ENCODE measurements around the gene TBC1D24.
"Not testable (repeated sequence)": the region's sequence is repeated elsewhere in the genome, so short reads cannot be mapped to it uniquely, and the experiment has no call there.

TBC1D24 gene

DNA sequence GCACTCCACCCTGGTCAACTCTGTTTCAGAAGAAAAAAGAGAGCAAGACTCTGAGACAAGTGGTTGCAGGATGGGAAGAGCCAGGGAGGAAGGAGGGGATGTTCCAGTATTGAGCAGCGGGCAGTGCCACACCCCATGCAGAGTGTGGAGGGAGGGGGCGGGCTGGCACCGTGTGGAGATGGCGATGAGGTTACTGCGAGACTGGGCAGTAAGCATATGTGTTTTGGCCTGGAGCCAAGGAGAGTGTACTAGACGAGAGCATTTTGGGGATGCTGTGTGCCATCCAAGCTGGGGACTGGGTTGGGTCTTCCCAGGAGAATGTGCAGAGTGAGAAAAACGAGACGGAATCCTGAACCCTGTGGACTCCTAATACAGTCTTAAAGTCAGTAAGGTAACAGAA lies 3.4 kb downstream of the TBC1D24 start:
- no peak overlapping the region for H3K4me3 ChIP-seq (ENCODE audit: insufficient read depth, low read length, poor library complexity, severe bottlenecking)
- no peaks in the 10 kb centered on the region; the same call in 1 of the 2 replicates for H4K20me1 ChIP-seq (ENCODE audit: low read depth, low read length)
- H3K9me2 ChIP-seq (replicated peaks; ENCODE audit: insufficient read depth, low read length) = no peaks in the 10 kb centered on the region
- no peak overlapping the region for H3K27ac ChIP-seq (ENCODE audit: low read depth, low read length)
- no peak overlapping the region for H3K4me2 ChIP-seq (ENCODE audit: low read depth, low read length, poor library complexity, severe bottlenecking)
- TF ChIP-seq EZH2phosphoT487 (conservative IDR thresholded peaks at IDR 0.05; ENCODE audit: low read length) (no peak), CTCF (IDR thresholded peaks at IDR 0.05; ENCODE audit: insufficient read depth, low read length, poor library complexity, severe bottlenecking) (no peak)
- H3K9me3 ChIP-seq (ENCODE audit: insufficient read depth, low read length) = no peaks in the 10 kb centered on the region
- no peak overlapping the region for H2AFZ ChIP-seq (ENCODE audit: low read depth, low read length, severe bottlenecking)
- no peaks in the 10 kb centered on the region for H3K36me3 ChIP-seq (ENCODE audit: low read length)
- H3K9ac ChIP-seq (ENCODE audit: low read length) = no peak overlapping the region
- peaks cover 2% of the 10 kb centered on the region; the same call in 1 of the 2 replicates for H3F3A ChIP-seq (ENCODE audit: insufficient read depth)
- H3K79me2 ChIP-seq (ENCODE audit: insufficient read depth, low read length) = no peaks in the 10 kb centered on the region
- H3K27me3 ChIP-seq (ENCODE audit: low read length) = no peaks in the 10 kb centered on the region

DNA sequence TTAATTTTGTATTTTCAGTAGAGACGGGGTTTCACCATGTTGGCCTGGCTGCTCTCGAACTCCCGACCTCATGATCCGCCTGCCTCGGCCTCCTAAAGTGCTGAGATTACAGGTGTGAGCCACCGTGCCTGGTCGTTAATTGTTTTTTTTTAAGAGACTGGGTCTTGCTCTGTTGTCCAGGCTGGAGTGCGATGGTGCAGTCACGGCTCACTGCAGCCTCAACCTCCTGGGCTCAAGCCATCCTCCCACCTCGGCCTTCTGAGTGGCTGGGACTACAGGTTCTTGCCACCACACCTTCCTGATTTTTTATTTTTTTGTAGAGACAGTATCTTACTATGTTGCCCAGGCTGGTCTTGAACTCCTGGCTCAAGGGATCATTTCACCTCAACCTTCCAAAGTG lies 5.1 kb downstream of the TBC1D24 start:
- H3K9ac ChIP-seq (ENCODE audit: low read length); H3K27me3 ChIP-seq (ENCODE audit: low read length); H3K9me2 ChIP-seq (replicated peaks; ENCODE audit: insufficient read depth, low read length); H3K4me2 ChIP-seq (ENCODE audit: low read depth, low read length, poor library complexity, severe bottlenecking); H3K9me3 ChIP-seq (ENCODE audit: insufficient read depth, low read length); H3K4me3 ChIP-seq (ENCODE audit: insufficient read depth, low read length, poor library complexity, severe bottlenecking); H3K27ac ChIP-seq (ENCODE audit: low read depth, low read length); H2AFZ ChIP-seq (ENCODE audit: low read depth, low read length, severe bottlenecking); H4K20me1 ChIP-seq (ENCODE audit: low read depth, low read length); H3K36me3 ChIP-seq (ENCODE audit: low read length); H3F3A ChIP-seq (ENCODE audit: insufficient read depth); H3K79me2 ChIP-seq (ENCODE audit: insufficient read depth, low read length): not testable (repeated sequence)

- no peaks in the 10 kb centered on the region for H3K79me2 ChIP-seq (ENCODE audit: insufficient read depth, low read length)
- no peaks in the 10 kb centered on the region for H3K9me2 ChIP-seq (replicated peaks; ENCODE audit: insufficient read depth, low read length)
- H4K20me1 ChIP-seq (ENCODE audit: low read depth, low read length) = no peaks in the 10 kb centered on the region; the same call in 1 of the 2 replicates
- no peak overlapping the region for H3K27ac ChIP-seq (ENCODE audit: low read depth, low read length)
- H2AFZ ChIP-seq (ENCODE audit: low read depth, low read length, severe bottlenecking) = no peak overlapping the region
- no peak overlapping the region for H3K9ac ChIP-seq (ENCODE audit: low read length)
- no peaks in the 10 kb centered on the region for H3K36me3 ChIP-seq (ENCODE audit: low read length)
- TF ChIP-seq CTCF (IDR thresholded peaks at IDR 0.05; ENCODE audit: insufficient read depth, low read length, poor library complexity, severe bottlenecking) (no peak), EZH2phosphoT487 (conservative IDR thresholded peaks at IDR 0.05; ENCODE audit: low read length) (no peak)
- no peak overlapping the region for H3K4me2 ChIP-seq (ENCODE audit: low read depth, low read length, poor library complexity, severe bottlenecking)
- no peaks in the 10 kb centered on the region for H3K9me3 ChIP-seq (ENCODE audit: insufficient read depth, low read length)
- H3F3A ChIP-seq (ENCODE audit: insufficient read depth) = no peaks in the 10 kb centered on the region
- no peak overlapping the region for H3K4me3 ChIP-seq (ENCODE audit: insufficient read depth, low read length, poor library complexity, severe bottlenecking)
- H3K27me3 ChIP-seq (ENCODE audit: low read length) = no peaks in the 10 kb centered on the region
These were observed 6.0 kb downstream of the TBC1D24 start for GRCh38 chr16:2480948-2481347.

DNA sequence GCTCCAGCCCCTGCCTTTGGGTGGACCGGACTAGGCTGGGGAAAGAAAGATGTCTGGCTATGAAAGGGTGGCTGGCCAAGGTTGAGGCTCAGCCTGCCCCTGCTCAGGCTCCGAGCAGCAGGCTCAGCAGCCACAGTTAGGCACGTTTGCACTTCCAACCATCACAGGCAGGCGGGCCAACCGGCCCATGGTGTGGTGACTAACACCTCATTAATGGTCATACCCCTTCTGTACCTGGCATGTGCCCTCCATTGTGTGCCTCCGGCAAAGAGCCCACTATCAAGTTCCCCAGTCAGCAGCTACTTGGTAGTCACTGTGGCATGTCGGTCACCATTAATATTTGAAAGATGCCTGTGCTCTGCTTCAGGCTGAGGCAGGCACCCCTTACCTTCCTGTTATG lies 6.7 kb downstream of the TBC1D24 start:
- Histone ChIP-seq H3K27me3 (ENCODE audit: low read length) (no peaks in the 10 kb centered on the region), H3K9me3 (ENCODE audit: insufficient read depth, low read length) (no peaks in the 10 kb centered on the region), H2AFZ (ENCODE audit: low read depth, low read length, severe bottlenecking) (no peak overlapping the region), H3K27ac (ENCODE audit: low read depth, low read length) (no peak overlapping the region), H3K4me2 (ENCODE audit: low read depth, low read length, poor library complexity, severe bottlenecking) (no peak overlapping the region), H3K4me3 (ENCODE audit: insufficient read depth, low read length, poor library complexity, severe bottlenecking) (no peak overlapping the region), H4K20me1 (ENCODE audit: low read depth, low read length) (no peaks in the 10 kb centered on the region), H3K9me2 (replicated peaks; ENCODE audit: insufficient read depth, low read length) (no peaks in the 10 kb centered on the region), H3K9ac (ENCODE audit: low read length) (no peak overlapping the region), H3F3A (ENCODE audit: insufficient read depth) (no peaks in the 10 kb centered on the region), H3K79me2 (ENCODE audit: insufficient read depth, low read length) (no peaks in the 10 kb centered on the region), H3K36me3 (ENCODE audit: low read length) (no peaks in the 10 kb centered on the region)
- no peak for TF ChIP-seq EZH2phosphoT487 (conservative IDR thresholded peaks at IDR 0.05; ENCODE audit: low read length)
- no peak for TF ChIP-seq CTCF (IDR thresholded peaks at IDR 0.05; ENCODE audit: insufficient read depth, low read length, poor library complexity, severe bottlenecking)

Measured in SU-DHL-6 (cell line).